Transverse colon (tissue), 3 donors: ENCODE results near the gene C11orf65.

Source experiments
- POLR2A ChIP-seq: fragments of 450-650 bp; IDR thresholded peaks from one replicate; pipeline ENCODE4 v1.6.1; 2016; ENCODE audit warnings: antibody characterized with exemption, mild to moderate bottlenecking, moderate library complexity
- TF ChIP-seq, protein P1 (sequence below), 5 experiments: fragments of 200-600 bp in 3 of 5; fragments of 450-650 bp in 2 of 5; sonication (generic) in 3 of 5; IDR thresholded peaks; 1 replicate in 2 of 5; 2 replicates in 3 of 5; pipeline ENCODE4 v1.5.1; 2016 to 2017; ENCODE audit warnings: antibody characterized with exemption in 5 of 5, inconsistent platforms in 3 of 5, mild to moderate bottlenecking in 2 of 5, moderate library complexity in 1 of 5

DNA sequence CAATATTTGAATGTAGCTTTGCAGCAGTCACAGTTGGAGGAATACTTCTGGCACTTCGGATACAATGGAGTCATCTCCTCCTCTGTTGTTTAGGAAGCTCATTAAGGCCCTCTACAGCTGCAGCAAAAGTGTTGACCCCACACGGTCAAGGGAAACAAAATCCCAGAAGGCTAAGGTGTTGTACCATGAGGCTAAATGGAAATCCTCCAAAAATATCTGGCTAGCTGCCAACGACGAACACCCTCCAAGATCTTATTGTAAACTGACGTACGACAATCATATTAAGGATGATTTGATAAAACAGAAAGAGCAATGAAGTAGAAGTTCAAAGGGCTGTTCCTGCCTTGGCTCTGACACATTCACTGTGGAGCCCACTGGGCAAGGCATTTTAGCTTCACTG is 26.9 kb upstream of the C11orf65 start:
- TF ChIP-seq, protein P1, sequence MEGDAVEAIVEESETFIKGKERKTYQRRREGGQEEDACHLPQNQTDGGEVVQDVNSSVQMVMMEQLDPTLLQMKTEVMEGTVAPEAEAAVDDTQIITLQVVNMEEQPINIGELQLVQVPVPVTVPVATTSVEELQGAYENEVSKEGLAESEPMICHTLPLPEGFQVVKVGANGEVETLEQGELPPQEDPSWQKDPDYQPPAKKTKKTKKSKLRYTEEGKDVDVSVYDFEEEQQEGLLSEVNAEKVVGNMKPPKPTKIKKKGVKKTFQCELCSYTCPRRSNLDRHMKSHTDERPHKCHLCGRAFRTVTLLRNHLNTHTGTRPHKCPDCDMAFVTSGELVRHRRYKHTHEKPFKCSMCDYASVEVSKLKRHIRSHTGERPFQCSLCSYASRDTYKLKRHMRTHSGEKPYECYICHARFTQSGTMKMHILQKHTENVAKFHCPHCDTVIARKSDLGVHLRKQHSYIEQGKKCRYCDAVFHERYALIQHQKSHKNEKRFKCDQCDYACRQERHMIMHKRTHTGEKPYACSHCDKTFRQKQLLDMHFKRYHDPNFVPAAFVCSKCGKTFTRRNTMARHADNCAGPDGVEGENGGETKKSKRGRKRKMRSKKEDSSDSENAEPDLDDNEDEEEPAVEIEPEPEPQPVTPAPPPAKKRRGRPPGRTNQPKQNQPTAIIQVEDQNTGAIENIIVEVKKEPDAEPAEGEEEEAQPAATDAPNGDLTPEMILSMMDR (IDR thresholded peaks at IDR 0.05) = no peak
- TF ChIP-seq POLR2A = no peak
